Left kidney (tissue), 2 donors: Measurements from ENCODE around the gene CRY2. TPM values are rescaled to one million over a fixed set of nuclear protein-coding genes. Genes with fewer than 3 reads are reported as not detected.
A peak's percentile ranks its signal among the peaks of the same experiment; 100 is the strongest.
"Not testable (repeated sequence)": the region's sequence is repeated elsewhere in the genome, so short reads cannot be mapped to it uniquely, and the experiment has no call there.

Source experiments
- DNase-seq: peaks from one replicate; pipeline ENCODE4 v3.0.0-alpha.2; 2013
- polyA plus RNA-seq: library from polyadenylated mRNA; unstranded; fragments of 120-200 nt; gene quantifications from one replicate; pipeline ENCODE4 v1.2.1, GENCODE V29; 2013; ENCODE audit not compliant: insufficient read length

CRY2 gene
- polyA plus RNA-seq, 1 donor, result 27.9 TPM

DNA sequence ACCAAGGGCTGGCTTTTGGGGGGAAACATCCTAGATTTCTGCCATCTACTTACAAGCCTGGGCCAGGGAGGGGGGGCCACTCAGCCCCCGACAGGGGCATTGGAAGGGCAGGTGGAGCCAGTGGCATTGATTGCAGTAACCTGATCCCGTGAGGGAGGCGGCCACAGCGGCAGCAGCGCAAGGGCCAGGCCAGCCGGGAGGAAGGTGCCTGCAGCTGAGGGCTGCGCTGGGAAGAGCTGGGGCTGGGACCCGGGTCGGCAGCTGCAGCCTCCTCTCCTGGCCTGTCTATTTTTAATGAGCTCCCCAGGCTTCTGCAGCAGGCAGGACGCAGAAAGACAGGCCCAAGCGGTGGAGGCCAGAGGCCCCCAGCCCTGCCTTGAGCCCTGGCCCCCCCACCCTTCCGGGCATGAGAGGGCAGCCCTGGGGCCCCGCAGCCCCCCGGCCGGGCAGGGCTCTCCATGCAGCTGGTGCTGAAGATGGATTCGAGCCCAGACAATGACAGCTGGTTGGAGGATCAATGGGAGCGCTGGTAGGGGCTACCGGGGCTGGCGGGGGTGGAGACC lies 49.2 kb downstream of the CRY2 start:
- DNase-seq, result peak; percentile 77

DNA sequence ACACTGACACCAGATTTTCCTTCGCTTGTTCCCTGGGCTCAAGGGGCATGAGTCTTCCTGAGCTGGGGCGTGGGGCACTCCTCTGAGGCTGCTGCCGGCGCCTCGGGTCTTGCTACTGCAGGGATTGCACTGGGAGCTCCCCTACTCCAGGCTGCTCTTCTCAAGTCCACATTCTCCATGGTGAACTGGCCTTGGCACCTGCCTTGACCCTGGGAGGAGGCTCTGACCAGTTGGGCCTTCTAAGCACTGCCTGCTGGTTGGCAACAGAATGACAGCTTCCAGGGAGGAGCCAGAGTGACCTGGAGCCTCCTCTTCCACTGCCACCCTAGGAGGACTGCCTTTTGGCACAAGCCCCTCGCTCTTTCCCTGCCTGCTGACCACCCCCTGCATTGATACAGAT lies 50.3 kb downstream of the CRY2 start:
- DNase-seq, result no peak

DNA sequence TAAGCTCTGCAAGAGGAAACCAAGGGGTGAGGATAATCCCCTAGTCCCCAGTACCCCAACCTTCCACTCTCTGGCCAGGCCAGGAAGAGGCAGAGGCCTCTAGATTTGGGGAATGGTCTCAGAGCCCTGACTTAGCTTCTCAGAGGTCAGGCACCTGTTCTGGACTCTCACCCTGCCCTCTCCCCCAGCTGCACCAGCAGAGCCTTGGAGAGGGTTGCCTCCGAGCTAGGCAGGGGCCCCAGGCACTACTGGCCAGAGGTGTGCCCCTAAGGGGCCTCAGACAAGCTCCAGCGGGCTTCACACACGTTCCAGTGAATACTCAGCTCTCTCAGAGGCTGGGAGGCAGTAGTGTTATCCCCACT lies 51.8 kb downstream of the CRY2 start:
- no peak for DNase-seq

DNA sequence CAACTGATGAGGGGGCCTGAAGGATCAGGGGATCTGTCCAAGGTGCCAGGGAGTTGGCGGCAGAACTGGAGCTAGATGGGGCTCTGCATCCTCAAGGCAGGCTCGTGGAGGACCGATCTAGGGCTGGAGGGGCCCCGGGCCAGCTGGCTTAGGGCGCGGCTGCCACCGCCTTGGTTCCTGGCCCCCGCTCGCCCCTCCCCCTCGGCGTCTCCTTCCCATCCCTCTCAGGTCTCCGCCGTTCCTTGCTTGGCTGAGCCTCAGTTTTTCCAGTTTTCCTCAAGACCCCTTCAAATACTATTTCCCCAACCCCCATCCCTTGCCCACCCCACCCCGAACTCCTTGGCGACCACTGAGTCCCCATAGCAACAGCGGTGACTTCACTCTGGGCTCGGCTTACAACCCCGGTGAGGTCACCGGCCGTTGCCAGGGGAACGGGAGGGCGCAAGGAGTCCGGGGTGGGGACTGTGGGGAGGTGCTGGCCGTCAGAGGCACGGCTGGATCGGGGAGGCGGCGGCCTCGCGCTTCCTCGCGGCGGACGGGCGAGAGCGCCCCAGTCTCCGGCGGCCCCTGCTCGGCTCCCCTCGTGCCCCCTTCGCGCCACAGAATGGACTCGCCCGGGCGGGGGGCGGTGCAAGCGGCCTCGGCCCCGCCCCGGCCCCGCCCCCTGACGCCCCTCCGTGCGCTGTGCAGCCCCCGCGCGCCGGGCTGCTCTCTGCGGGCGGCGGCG lies 52.3 kb downstream of the CRY2 start:
- DNase-seq, result peak; percentile 88

DNA sequence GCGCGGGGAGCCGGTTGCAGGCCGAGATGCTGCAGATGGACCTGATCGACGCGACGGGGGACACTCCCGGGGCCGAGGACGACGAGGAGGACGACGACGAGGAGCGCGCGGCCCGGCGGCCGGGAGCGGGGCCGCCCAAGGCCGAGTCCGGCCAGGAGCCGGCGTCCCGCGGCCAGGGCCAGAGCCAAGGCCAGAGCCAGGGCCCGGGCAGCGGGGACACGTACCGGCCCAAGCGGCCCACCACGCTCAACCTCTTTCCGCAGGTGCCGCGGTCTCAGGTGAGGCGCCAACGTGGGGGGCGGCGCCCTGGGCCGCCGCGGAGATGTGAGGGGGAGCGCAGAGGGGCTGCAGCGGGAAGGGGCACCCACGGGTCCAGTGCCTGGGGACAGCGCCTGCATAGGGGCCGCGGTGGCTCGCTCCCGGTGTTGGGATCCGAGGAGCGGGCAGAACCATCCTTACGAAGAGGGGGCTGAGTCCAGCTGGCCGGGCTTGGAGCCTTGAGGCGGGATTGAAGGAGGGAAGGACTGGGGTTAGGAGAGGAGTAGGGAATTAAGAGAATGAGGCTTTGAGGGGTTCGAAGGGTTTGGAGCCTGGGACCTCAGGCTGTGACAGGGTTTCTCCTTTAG lies 53.0 kb downstream of the CRY2 start:
- not testable (repeated sequence) for DNase-seq

DNA sequence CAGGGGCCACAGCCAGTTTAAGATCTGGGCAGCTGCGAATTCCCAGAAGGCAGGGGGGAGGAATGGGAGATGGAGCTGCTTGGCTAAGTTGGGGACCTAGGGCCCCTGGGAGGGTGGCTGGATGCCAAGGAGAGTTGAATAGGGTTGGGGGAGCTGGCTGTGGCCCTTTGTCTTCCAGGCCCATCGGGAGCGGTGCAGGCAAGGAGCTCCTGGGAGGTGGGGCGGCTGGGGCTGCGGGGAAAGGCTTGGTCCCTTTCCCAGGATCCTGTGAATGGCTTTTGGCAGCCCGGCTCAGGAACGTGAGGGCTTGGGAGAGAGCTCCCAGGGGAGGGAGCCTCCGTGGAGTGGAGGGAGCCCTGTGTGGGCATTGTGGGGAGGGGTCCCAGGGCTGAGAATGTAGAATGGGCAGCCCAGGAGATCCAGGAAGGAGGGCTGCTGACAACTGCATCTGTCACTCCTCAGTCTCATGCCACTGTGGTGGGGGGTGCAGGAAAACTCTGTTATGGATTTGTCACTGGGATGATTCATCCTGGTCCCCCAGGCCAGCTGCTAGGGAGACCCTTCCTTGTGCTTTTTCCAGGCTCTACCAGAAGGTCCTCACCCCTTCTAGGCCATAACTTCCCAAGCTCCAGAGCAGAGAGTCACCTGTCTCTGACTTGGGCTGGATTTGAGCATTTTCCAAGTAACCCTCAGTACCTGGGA lies 53.8 kb downstream of the CRY2 start:
- DNase-seq, result no peak

- DNase-seq, result no peak
These were observed 54.4 kb downstream of the CRY2 start for GRCh38 chr11:45901626-45902025.

DNA sequence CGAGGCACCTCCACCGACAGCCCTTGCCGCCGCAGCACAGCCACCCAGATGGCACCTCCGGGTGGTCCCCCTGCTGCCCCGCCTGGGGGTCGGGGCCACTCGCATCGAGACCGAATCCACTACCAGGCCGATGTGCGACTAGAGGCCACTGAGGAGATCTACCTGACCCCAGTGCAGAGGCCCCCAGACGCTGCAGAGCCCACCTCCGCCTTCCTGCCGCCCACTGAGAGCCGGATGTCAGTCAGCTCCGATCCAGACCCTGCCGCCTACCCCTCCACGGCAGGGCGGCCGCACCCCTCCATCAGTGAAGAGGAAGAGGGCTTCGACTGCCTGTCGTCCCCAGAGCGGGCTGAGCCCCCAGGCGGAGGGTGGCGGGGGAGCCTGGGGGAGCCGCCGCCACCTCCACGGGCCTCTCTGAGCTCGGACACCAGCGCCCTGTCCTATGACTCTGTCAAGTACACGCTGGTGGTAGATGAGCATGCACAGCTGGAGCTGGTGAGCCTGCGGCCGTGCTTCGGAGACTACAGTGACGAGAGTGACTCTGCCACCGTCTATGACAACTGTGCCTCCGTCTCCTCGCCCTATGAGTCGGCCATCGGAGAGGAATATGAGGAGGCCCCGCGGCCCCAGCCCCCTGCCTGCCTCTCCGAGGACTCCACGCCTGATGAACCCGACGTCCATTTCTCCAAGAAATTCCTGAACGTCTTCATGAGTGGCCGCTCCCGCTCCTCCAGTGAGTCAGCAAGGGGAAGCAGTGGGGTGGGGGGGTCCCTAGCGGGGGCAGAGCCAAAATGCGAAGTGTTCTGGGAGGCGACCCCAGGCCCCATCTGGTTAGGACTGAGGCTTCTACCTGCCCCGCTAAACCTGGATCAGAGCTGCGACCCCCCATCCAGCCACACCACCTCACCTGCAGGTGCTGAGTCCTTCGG lies 55.4 kb downstream of the CRY2 start:
- DNase-seq, result no peak

- DNase-seq, result no peak
These were observed 57.1 kb downstream of the CRY2 start for GRCh38 chr11:45904309-45904915.

DNA sequence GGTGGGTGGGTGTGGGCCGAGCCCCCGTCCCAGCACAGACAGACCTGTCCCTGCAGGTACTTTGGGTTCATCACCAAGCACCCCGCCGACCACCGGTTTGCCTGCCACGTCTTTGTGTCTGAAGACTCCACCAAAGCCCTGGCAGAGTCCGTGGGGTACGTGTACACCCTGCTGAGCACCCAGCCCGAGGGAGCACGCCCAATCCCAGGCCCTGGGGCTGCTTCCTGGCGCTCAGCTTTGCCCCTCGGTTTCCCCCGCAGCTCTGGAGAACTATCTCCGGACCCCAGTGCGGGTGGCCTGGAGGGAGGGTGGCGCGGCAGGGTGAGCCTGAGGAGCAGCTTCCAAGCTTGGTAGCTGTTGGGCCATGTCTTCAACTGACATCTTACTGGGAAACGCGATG lies 57.8 kb downstream of the CRY2 start:
- no peak for DNase-seq

DNA sequence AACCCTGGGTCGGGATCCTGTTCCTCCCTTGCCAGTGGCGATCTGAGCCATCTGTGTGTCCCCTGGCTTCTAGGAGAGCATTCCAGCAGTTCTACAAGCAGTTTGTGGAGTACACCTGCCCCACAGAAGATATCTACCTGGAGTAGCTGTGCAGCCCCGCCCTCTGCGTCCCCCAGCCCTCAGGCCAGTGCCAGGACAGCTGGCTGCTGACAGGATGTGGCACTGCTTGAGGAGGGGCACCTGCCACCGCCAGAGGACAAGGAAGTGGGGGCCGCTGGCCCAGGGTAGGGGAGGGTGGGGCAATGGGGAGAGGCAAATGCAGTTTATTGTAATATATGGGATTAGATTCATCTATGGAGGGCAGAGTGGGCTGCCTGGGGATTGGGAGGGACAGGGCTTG lies 58.3 kb downstream of the CRY2 start:
- not testable (repeated sequence) for DNase-seq

- DNase-seq, result no peak
These were observed 58.9 kb downstream of the CRY2 start for GRCh38 chr11:45906096-45906682.

GRCh38 chr11:45906965-45907611 lies 59.8 kb downstream of the CRY2 start, which contains the start of gene FREY1:
FREY1 (minus strand) TSS chr11:45907271; CDS start chr11:45907245, 26 bp downstream.
- DNase-seq, result no peak

GRCh38 chr11:45907911-45908370 lies 60.7 kb downstream of the CRY2 start:
- no peak for DNase-seq

DNA sequence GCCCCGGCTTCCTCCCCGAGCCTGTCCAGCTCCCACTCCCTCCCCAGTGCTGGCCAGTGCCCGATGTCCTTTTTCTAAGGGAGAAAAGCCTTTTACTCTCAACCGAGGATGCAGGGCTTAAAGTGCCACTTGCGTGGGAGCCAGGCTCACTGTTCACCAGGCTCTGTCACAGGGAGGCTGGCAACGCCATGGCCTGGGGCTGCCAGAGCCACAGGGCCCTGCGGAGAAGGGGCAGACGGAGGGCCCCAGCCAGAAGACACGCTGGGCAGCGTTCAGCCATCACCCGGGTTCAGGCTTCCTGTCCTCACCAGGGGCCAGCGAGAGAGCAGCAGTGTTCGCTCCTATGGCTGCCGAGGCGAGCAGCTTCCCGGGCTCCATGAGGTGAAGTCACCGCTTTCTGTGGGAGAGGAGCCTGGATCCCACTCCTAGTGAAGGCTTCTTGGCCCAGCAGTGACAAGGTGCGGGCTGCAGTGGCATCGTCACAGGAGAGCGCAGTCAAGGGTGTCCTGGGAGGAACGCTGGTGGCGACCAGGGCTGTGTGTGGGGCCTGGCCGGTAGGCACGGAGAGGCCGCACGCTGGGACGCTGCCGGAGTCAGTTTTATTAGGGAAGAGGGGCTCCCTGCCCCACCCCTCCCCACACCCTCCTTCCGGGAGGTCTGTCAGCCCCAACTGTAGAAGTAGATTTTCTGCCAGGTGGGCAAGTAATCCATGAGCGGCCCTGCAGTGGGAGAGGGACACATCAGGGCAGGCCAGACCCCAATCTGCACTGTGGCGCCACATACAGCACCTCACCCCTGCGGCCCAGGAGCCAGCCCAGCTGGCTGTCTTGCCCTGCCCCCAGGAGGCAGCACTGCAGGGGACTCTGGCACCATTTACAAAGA lies 62.6 kb downstream of the CRY2 start:
- no peak for DNase-seq

DNA sequence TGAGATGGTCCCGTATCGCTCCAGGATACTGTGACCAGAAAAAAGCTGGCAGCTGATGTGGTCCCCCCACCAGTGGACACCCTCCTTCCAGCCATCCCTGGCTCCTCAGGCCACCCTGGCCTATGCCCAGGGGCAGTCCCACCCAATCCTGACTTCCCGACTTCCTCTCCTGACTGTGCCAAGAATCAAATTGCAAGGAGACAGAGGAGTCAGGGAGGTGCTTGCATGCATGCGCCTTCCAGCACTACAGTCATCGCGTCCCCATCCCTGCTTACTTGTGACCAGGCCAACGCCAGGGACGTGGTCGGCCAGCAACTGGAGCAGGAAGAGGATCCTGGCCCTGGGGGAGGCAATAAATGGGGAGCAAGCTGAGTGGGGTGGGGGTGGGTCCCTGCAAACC lies 63.3 kb downstream of the CRY2 start:
- DNase-seq, result no peak

GRCh38 chr11:45913514-45913913 lies 66.2 kb downstream of the CRY2 start:
- no peak for DNase-seq

- no peak for DNase-seq
These were observed 66.8 kb downstream of the CRY2 start for GRCh38 chr11:45913942-45914635.

DNA sequence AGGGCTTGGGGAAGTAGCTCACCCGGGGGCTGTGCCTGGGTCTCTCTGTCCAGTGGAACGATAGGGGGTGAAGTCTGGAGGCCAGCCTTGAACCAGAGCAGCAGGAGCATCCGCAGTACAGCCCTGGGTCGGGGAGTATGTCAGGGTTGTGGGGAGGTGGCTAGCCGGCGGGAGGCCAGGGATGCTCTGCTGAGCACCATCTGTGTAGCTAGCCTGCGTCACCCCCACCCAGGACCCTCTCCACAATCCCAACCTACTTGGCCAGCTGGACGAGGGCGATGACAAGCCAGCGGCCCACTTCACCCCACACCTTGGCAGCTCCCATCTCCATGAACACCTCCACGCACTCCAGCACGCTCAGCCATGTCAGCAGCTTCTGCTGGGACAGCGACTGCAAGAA lies 68.2 kb downstream of the CRY2 start:
- DNase-seq, result no peak
